GM21717 (cell line): ENCODE results near the gene CCSER2.
"Not testable (repeated sequence)": the region's sequence is repeated elsewhere in the genome, so short reads cannot be mapped to it uniquely, and the experiment has no call there.

Experiments
- ATAC-seq: cut with Tn5 transposase; IDR thresholded peaks from one replicate; pipeline ENCODE4 v1.9.1; 2021; ENCODE audit warnings: mild to moderate bottlenecking, moderate library complexity; ENCODE audit not compliant: unreplicated experiment

CCSER2 gene

GRCh38 chr10:84511709-84512285 lies 183.4 kb downstream of the CCSER2 start:
- no peak for ATAC-seq

DNA sequence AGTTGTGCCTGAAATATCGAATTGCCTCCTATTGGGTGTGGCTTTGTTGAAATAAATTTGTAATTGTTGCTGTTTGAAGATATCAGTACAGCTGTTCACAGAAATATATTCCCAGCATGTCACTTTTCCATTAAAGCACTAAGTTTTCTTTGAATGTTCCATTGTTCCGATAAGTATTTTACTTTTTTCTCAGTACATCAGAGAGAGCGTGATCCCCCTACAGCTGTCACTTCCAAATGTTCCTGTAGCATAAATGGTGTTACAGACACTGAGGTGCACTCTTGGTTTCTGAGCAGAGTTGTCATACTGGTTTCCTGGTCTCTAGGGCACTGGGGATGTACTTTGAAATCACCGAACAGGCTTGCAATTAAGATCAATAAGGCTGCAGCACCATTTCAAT lies 189.2 kb downstream of the CCSER2 start:
- ATAC-seq, result no peak

DNA sequence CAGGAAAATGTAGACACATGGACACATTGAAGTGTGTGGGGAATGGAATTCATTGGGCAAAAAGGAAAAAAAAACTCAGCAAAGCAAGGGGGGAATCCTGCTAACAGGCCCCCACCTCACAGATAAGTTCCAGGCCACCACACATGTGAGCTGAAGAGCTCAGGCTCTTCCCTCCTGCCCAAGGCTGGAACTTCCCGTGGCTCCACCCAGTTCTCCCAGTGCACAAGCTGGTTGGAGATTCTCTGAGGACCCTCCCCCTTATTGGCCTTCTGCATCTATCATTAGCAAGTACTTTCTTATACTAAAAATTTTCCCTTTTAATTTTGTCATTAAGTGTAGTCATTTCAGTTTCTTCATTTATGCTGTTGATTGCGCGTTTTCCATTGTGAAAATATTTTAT lies 190.8 kb downstream of the CCSER2 start:
- ATAC-seq, result no peak

GRCh38 chr10:84521013-84521412 lies 192.6 kb downstream of the CCSER2 start:
- no peak for ATAC-seq

- ATAC-seq, result no peak
Measured at GRCh38 chr10:84521468-84521867, 193.1 kb downstream of the CCSER2 start.

DNA sequence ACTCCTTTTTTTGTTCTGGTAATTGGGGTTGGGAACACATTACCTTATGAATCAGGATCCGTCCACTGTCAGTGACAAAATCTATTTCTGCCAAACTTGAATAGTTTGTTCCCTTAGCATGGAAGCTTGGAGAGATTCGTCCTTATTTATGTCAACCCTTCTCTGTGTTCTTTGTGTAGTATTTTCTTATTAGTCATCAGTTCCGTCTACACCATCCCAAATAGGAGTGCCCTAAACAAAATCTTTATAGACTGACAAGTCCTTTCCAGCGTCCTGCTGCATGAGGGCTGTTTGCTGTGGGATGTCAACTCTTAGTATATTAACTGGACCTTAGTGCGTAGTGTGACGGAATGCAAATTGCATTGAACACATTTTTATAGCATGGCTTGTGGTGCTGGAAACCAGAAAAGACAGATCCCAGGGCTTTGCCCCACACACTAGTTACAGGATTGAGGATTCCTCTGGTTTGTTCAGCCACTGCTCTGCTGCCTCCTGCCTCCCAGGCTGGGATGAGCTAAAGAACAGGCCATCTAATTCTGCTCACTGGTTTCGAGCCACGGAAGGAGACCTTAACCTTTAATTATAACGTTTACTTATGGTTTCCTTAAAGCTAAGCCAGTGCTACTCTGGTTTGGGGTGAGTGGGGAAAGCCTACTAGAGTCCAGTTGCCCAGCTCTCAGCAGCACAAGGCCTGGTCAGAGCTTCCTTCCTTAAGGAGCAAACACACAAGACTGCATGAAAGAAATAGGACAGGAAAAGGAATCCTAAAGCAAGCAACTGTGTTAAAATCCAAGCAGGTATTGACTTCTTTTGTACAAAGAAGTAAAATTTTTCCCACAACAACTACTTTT lies 194.4 kb downstream of the CCSER2 start:
- no peak for ATAC-seq

DNA sequence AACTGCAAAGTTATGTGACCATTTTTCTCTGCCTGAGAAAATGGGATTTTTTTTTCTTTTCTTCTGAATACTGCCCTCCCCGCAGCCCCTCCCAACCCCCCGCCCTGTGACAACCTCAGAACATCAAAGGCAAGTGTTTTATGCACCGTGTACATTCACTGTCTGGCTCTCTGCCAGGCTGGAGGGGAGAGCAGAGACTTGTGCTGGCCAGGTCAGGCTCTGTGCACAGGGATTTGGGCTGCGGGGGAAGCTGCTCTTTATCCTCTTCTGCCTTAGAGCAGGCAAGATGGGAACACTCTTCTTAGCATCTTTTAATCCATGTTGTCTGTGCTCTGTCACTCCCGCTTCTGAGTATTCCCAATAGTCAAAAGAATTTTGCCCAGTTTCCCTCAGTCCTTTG lies 195.1 kb downstream of the CCSER2 start:
- ATAC-seq, result no peak

GRCh38 chr10:84524435-84524834 lies 196.0 kb downstream of the CCSER2 start:
- ATAC-seq, result no peak

DNA sequence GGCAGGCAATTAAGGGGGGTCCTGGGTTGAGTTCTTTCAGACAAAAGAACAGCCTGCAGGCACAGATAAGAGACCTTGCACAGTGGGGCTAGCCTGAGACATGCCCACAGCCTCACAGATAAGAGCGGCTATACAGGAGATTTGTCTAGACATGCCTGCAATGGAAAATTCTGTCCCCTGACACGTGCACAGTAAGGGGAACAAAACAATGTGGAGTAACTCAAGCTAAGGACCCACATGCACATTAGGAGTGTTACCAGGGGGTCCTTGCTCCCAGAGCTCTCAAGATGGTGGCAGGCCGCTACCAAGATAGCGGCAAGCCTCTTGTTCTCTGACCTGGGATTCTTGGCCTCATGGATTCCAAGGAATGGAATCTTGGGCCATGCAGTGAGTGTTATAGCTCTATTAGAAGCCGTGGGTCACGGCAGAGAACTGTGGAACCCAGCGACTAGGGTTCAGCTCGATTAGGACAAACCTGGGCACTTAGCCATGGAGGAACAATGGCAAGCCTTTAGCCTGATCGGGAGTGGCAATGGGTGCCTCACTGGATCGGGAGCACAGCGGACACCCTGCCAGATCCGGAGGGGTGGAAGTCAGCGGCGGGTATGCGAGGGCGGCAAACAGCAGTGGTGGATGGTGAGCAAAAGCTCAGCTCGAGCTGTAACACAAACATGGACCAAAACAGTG lies 196.9 kb downstream of the CCSER2 start:
- no peak for ATAC-seq

GRCh38 chr10:84525807-84526182 lies 197.4 kb downstream of the CCSER2 start:
- not testable (repeated sequence) for ATAC-seq

DNA sequence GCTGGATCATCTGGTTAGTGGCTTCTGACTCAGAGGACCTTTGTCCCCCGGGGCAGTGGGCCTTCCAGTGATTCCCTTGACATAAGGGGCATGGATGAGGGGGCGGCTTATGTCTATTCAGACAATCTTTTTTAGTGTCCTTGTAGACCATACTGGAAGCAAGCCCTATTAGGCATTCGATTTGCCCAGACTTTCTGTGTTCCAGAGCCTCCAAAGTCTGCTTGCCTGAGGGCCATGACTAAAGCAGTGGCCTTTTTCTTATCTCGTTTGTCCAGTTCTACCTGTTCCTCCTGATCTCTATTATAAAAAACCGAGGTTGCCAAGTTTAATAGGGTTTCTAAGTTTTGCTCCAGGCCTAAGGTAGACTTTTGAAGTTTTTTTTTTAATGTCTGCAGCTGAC lies 199.0 kb downstream of the CCSER2 start:
- not testable (repeated sequence) for ATAC-seq

GRCh38 chr10:84528526-84528925 lies 200.1 kb downstream of the CCSER2 start:
- not testable (repeated sequence) for ATAC-seq

- no peak for ATAC-seq
Measured at GRCh38 chr10:84530724-84531325, 202.4 kb downstream of the CCSER2 start.

DNA sequence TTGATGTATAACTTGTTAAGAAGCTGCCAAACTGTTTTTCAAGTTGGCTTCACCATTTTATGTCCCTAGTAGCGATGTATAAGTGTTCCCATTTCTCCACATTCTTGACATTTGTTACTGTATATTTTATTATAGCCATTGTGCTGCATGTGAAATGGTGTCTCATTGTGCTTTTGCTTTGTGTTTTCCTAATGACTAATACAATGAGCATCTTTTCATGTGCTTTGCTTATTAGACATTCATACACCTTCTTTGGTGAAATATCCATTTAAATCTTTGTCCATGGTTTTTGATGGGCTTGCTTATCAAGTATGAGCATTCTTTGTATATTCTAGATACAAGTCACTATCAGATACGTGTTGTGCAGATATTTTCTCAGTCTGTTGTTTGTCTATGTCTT lies 203.0 kb downstream of the CCSER2 start:
- ATAC-seq, result no peak

DNA sequence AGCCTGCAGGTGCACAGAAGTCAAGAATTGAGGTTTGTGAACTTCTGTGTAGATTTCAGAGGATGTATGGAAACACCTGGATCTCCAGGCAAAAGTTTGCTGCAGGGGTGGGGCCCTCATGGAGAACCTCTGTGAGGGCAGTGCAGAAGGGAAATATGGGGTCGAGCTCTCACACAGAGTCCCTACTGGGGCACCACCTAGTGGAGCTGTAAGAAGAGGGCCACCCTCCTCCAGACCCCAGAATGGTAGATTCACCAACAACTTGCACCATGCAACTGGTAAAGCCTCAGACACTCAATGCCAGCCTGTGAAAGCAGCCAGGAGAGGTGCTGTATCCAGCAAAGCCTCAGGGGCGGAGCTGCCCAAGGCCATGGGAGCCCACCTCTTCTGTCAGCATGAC lies 205.8 kb downstream of the CCSER2 start:
- ATAC-seq, result no peak

- ATAC-seq, result peak; percentile 53
Measured at GRCh38 chr10:84537447-84537931, 209.1 kb downstream of the CCSER2 start.

DNA sequence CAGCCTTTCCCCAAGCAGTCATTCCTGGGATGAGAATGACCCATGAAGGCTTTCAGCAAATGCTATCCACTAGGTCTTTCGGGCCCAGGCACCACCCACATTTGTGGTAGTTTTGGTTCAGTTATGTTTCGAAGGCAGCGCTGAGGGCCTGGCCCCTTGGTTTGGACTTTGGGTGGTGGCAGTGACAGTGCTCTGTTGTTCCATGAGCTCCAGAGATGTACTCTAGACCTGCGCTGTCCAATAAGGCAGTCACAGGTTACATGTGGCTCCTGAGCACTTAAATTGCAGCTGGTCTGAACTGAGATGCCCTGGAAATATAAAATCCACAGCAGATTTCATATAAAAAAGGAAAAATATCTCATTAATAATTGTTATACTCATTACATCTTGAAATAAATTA lies 209.6 kb downstream of the CCSER2 start:
- ATAC-seq, result no peak

DNA sequence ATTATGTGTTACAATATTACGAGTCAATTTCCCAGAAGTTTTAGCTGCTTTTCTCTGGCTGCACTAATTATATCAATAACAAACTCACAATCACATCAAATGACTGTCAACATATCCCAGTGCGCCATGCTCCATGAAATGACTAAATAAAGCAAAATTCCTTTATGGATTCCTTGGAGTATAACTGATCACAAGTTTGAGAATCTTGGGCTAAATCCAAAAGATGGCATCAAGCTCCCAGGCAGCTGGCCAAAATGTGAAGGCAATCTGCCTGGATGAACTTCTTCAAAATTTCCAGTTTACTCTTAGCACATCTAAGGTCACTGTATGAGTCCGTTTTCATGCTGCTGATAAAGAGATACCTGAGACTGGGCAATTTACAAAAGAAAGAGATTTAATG lies 210.8 kb downstream of the CCSER2 start:
- ATAC-seq, result no peak

- ATAC-seq, result peak; percentile 22
Measured at GRCh38 chr10:84540022-84540616, 211.7 kb downstream of the CCSER2 start.

DNA sequence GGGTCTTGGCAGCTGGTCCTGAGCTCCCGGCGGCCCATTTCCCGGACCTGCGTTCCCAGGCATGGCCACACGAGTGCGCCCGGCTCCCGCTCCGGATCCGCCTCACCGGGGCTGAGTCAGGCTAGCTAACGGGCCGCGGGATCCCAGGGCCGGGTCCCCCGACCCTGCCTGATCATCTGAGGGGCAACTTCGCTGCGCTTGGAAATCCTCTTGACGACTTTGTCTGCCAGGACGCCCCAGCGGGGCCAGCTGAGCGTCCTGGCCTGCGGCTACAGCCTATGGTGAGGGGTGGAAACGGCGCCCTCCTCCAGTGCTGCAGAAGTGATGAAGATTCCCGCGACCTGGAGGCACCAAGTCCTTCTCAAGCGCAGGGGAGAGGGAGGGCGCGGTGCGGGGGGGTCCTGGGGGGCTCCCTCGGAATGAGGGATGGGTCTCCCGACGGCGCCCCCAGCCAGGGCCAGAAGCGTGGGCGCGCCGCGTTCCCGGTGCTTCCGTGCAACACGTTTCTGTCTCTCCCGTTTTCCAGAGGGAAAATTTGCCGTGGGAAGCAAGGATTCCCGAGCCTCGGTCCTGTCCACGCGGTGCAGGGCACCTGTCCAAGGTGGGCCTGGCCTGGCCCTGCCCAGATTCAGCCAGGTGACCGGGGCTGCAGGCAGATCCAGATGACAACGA lies 212.4 kb downstream of the CCSER2 start:
- ATAC-seq, result peak; percentile 84

- no peak for ATAC-seq
Measured at GRCh38 chr10:84541289-84541637, 212.9 kb downstream of the CCSER2 start.
